Fibroblast of lung (primary cell): ENCODE results near the gene TNNI3K. TPM values are rescaled to one million over a fixed set of nuclear protein-coding genes. Genes with fewer than 3 reads are reported as not detected.

Experiments used
- DNase-seq, 2 donors: peaks; one replicate each; pipeline versions ENCODE4 v3.0.0 to v3.0.0-alpha.2; 2010; ENCODE audit warnings: low read depth in 2 of 2
- H2AFZ ChIP-seq: 2 replicates; pipeline ENCODE4 v1.5.1; 2012; ENCODE audit warnings: low read length, control low read depth, inconsistent platforms
- H3K27ac ChIP-seq: 2 replicates; pipeline ENCODE4 v1.5.1; 2011; ENCODE audit warnings: low read length, control low read depth; ENCODE audit not compliant: insufficient read depth
- H3K27me3 ChIP-seq: 2 replicates; pipeline ENCODE4 v1.5.1; 2011; ENCODE audit warnings: mild to moderate bottlenecking, low read length; ENCODE audit not compliant: control insufficient read depth, insufficient read depth
- H3K36me3 ChIP-seq: 2 replicates; pipeline ENCODE4 v1.5.1; 2011; ENCODE audit warnings: low read length; ENCODE audit not compliant: control insufficient read depth, insufficient read depth
- H3K4me1 ChIP-seq: 2 replicates; pipeline ENCODE4 v1.5.1; 2011; ENCODE audit warnings: low read length; ENCODE audit not compliant: control insufficient read depth, insufficient read depth; ENCODE audit errors: extremely low read depth
- H3K4me2 ChIP-seq: 2 replicates; pipeline ENCODE4 v1.5.1; 2011; ENCODE audit warnings: low read length, control low read depth; ENCODE audit not compliant: insufficient read depth; ENCODE audit errors: extremely low read depth
- H3K4me3 ChIP-seq, 4 experiments: fragments of 200-600 bp in 1 of 4; sonication (generic) in 1 of 4; replicated peaks in 1 of 4; 2 replicates each; pipeline ENCODE4 v1.5.1; 2011 to 2016; ENCODE audit warnings: low read length in 4 of 4, low read depth in 3 of 4, mild to moderate bottlenecking in 3 of 4, control low read depth in 2 of 4, inconsistent platforms in 1 of 4, mixed read lengths in 1 of 4; ENCODE audit not compliant: insufficient read depth in 1 of 4; ENCODE audit errors: control extremely low read depth in 1 of 4
- H3K79me2 ChIP-seq: 2 replicates; pipeline ENCODE4 v1.5.1; 2012; ENCODE audit warnings: mild to moderate bottlenecking, low read length, inconsistent platforms; ENCODE audit not compliant: control insufficient read depth, insufficient read depth
- H3K9ac ChIP-seq: 2 replicates; pipeline ENCODE4 v1.5.1; 2011; ENCODE audit warnings: mild to moderate bottlenecking, low read length, control low read depth; ENCODE audit not compliant: insufficient read depth
- H3K9me3 ChIP-seq: 2 replicates; pipeline ENCODE4 v1.5.1; 2012; ENCODE audit warnings: low read depth, low read length; ENCODE audit not compliant: control insufficient read depth, insufficient read depth
- H4K20me1 ChIP-seq: 2 replicates; pipeline ENCODE4 v1.5.1; 2011; ENCODE audit warnings: low read length; ENCODE audit not compliant: control insufficient read depth, insufficient read depth; ENCODE audit errors: extremely low read depth
- CTCF ChIP-seq, 2 donors: IDR thresholded peaks in 1 of 2; conservative IDR thresholded peaks in 1 of 2; 1 replicate in 1 of 2; 2 replicates in 1 of 2; pipeline ENCODE4 v1.5.1; 2011 to 2012; ENCODE audit warnings: low read length in 2 of 2, control low read depth in 1 of 2, inconsistent platforms in 1 of 2, low read depth in 1 of 2, mild to moderate bottlenecking in 1 of 2
- EZH2 ChIP-seq: IDR thresholded peaks from 2 replicates; pipeline ENCODE4 v1.5.1; 2012; ENCODE audit warnings: low read length, control low read depth, mild to moderate bottlenecking; ENCODE audit errors: missing control alignments
- polyA plus RNA-seq, 2 donors: library from polyadenylated mRNA; depleted of rRNA in 1 of 2; stranded (reverse) in 1 of 2; unstranded in 1 of 2; fragments of >200 nt; gene quantifications; 2 replicates each; pipeline ENCODE4 v1.2.1, GENCODE V29; 2011 to 2012; ENCODE audit warnings: missing spikeins in 1 of 2
- total RNA-seq: library from RNA; depleted of rRNA; stranded (reverse); fragments of >200 nt; gene quantifications from 2 replicates; pipeline ENCODE4 v1.2.1, GENCODE V29; 2014

TNNI3K gene
- total and polyA plus RNA-seq, 2 donors (not counting 1 experiment from before 2014, with no cell fraction given): 0.66 to 0.91 TPM

DNA sequence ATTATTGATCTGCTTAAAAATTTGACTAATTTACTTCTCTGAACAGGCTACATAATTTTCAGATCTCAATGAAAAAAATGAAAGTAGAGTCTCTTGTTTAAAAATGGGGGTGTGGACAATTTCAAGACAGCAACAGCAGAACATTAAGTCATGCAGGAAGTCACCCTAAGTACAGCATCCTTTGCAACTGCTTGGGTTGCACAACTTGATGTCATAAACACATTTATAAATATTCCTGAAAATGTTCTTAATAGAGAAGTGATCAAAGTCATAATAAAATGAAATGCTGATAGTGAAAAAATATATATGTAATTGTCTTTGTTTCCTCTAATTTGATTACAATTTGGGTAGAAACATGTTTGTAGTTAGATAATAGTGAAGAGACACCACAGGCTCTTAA, 79.3 kb downstream of the TNNI3K start:
- Histone ChIP-seq H3K4me3 (no peak overlapping the region), H3K36me3 (no peaks in the 10 kb centered on the region), H3K9ac (no peak overlapping the region), H3K4me1 (no peaks in the 10 kb centered on the region), H3K4me2 (no peak overlapping the region), H3K27ac (no peak overlapping the region), H3K9me3 (no peaks in the 10 kb centered on the region), H3K79me2 (no peaks in the 10 kb centered on the region), H4K20me1 (no peaks in the 10 kb centered on the region), H2AFZ (no peak overlapping the region), H3K27me3 (no peaks in the 10 kb centered on the region)
- DNase-seq: no peak
- TF ChIP-seq CTCF (conservative IDR thresholded peaks at IDR 0.05 in 1 of 2, IDR thresholded peaks at IDR 0.05 in 1 of 2; ENCODE audit: low read depth in 1 of 2, low read length in 2 of 2): no peak
- TF ChIP-seq EZH2: no peak

GRCh38 chr1:74316302-74316701, 81.1 kb downstream of the TNNI3K start:
- DNase-seq: no peak
- Histone ChIP-seq H3K4me2 (no peak overlapping the region), H3K4me3 (no peak overlapping the region), H3K9ac (no peak overlapping the region), H3K79me2 (no peaks in the 10 kb centered on the region), H4K20me1 (no peaks in the 10 kb centered on the region), H3K27ac (no peak overlapping the region), H3K36me3 (no peaks in the 10 kb centered on the region), H3K4me1 (no peaks in the 10 kb centered on the region), H2AFZ (no peak overlapping the region), H3K27me3 (no peaks in the 10 kb centered on the region), H3K9me3 (no peaks in the 10 kb centered on the region)
- no peak for TF ChIP-seq CTCF (conservative IDR thresholded peaks at IDR 0.05 in 1 of 2, IDR thresholded peaks at IDR 0.05 in 1 of 2; ENCODE audit: low read depth in 1 of 2, low read length in 2 of 2)
- no peak for TF ChIP-seq EZH2

- H3K27ac ChIP-seq: no peak overlapping the region
- no peaks in the 10 kb centered on the region for H3K9me3 ChIP-seq
- H3K4me2 ChIP-seq: no peak overlapping the region
- H3K27me3 ChIP-seq: no peaks in the 10 kb centered on the region
- no peak overlapping the region for H2AFZ ChIP-seq
- no peak overlapping the region for H3K4me3 ChIP-seq
- no peaks in the 10 kb centered on the region for H3K4me1 ChIP-seq
- no peaks in the 10 kb centered on the region for H3K79me2 ChIP-seq
- H3K9ac ChIP-seq: no peak overlapping the region
- H4K20me1 ChIP-seq: no peaks in the 10 kb centered on the region
- TF ChIP-seq EZH2 (no peak), CTCF (conservative IDR thresholded peaks at IDR 0.05 in 1 of 2, IDR thresholded peaks at IDR 0.05 in 1 of 2; ENCODE audit: low read depth in 1 of 2, low read length in 2 of 2) (no peak)
- DNase-seq: no peak
- H3K36me3 ChIP-seq: no peaks in the 10 kb centered on the region
These were observed 82.5 kb downstream of the TNNI3K start for GRCh38 chr1:74317663-74318062.
